Left cardiac atrium (tissue), 4 donors: ENCODE results near the gene TMEM8B. TPM values are rescaled to one million over a fixed set of nuclear protein-coding genes. Genes with fewer than 3 reads are reported as not detected.

Source experiments
- ATAC-seq, 2 donors: fragments of 200-7000 bp; cut with Tn5 transposase; one replicate each; pipeline ENCODE4 v1.9.1; 2020; ENCODE audit warnings: mild to moderate bottlenecking in 2 of 2, moderate library complexity in 2 of 2
- DNase-seq: peaks from one replicate; pipeline ENCODE4 v3.0.0-alpha.2; 2020
- intact Hi-C, 2 donors: fragments of 100-400 bp; cut with DNase I; formaldehyde crosslinking; loops; one replicate each; pipeline versions ENCODE4 v1.14.1 to v1.15.1; 2022 to 2023
- total RNA-seq, 2 donors: library from RNA; stranded (reverse); fragmentation: NEBNext Ultra II Directional; extraction: Animal tissue kit (Norgen Biotek cat#: 25700); gene quantifications; one replicate each; pipeline ENCODE4 v1.2.1, GENCODE V29; 2021
- donor health status: DM: no; HTN: yes; CAD: no.
- donor health status: DM: no; HTN: yes; CAD: no; lungs with severe emphysema.
- donor health status: DM: yes; HTN: yes; CAD: no.
- donor health status: Dilated cardiomyopathy.

TMEM8B gene
- total RNA-seq, 2 donors from 2014 or later: 14.7 to 15.6 TPM

DNA sequence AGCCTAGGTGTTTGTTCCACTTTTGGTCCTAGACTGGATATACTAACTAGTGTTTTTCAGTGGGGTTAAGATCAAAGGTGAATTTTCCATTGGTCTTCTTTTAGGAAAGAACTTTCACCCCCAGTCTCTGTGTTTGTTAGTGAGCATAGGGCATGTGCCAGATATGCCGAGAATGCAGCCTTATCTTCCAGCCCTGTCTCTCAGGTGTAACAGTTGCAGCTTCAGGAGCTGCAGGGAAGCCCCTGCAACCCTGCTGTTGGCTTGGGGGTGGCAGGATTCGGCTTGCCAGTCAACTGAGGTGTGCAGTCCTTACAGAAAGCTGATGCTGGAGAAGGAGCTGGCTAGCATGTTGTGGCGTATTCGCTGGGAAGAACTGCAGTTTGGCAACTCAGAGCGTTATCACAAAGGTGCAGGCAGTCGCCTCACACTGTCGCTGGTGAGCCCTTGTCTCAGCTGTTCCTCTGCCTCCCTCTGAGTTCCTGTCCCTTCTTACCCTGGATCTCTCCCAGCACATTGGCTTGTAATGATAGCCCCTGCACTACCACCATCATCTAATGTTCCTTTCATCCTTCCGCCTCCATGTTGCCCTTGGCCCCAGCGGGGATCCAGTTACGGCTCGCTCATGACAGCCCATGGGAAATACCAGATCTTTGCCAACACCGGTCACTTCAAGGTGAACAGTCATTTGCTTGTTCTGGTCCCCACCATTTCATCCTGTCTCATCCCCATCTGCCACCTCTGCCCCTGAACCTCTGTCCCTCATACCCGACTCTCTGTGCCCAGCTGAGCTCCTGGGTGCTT lies 27.5 kb upstream of the TMEM8B start:
- no peak for ATAC-seq

DNA sequence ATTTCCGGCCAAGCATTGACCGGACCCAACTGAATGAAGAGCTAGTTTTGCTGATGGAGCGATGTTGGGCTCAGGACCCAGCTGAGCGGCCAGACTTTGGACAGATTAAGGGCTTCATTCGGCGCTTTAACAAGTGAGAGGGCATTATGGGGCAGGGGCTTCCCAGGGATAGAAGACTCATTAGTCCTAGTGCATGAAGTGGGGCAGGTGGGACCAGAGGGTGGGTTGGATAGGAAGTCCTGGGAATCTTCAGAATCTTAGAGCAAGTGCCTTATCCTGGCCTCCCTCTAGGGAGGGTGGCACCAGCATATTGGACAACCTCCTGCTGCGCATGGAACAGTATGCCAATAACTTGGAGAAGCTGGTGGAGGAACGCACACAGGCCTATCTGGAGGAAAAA lies 22.9 kb upstream of the TMEM8B start:
- ATAC-seq: no peak
- intact Hi-C loops: no loop called here
- no peak for DNase-seq

More for the DNA sequence above, 27.5 kb upstream of the TMEM8B start:
- intact Hi-C loops: no loop called here
- DNase-seq: no peak

DNA sequence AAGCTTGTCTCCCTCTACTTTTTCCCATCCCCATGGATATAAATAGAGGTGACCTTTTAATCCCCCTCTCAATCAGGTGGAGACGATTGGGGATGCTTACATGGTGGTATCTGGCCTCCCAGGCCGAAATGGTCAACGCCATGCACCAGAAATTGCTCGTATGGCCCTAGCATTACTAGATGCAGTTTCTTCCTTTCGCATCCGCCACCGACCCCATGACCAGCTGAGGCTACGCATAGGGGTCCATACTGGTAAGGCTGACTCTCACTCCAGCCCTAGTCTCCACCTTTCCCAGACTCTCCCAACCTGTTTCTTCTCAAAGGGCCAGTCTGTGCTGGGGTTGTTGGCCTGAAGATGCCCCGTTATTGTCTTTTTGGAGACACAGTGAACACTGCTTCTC lies 20.6 kb upstream of the TMEM8B start:
- no peak for ATAC-seq
- intact Hi-C loops: no loop called here

DNA sequence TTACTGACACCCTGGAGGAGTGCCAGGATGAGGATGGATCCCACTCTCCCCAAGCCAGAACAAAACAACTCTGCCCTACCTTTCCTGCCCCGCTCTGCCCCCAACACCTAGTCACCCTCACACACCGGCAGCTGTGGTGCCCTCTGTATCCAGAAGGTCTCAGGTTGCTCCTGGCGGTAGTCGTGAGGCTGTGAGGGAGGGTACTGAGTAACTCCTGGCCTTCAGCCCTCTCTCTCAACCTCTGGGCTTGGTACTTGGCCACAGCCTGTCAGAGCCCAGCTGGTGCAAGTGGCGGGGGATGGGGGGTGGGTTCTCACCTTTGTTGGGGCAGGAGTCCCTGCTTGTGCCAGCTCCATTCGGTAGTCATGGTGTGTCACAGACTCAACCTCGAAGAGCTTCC lies 18.9 kb upstream of the TMEM8B start:
- intact Hi-C loops: no loop called here
- ATAC-seq (no peak), DNase-seq (no peak)

More for the DNA sequence above, 20.6 kb upstream of the TMEM8B start:
- no peak for DNase-seq

DNA sequence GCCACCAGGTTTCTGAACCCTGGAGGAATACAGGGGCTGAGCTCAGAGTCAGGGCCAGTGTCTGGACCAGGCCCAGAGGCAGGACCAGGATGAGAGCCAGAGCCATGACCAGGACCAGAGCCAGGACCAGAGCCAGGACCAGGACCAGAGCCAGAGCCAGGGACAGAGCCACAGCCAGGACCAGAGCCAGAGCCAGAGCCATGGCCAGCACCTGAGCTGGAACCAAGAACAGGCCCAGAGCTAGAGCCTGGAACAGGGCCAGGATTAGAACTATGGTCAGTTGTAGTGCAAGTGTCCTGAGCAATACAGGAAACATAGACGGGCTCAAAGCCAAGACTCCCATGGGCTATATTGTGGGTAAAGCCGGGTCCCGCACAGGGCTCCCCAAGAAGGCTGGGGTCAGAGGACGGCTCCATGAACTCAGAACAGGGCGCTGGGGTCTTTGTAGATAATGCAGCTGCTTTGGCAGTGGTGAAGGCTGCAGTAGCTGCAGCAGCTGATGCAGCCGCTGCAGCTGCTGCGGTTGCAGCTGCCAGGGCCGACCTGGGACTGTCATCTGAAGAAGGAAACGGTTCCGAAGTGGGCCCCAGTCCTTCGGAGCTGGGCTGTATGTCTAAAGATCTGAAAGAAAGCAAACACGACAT lies 17.5 kb upstream of the TMEM8B start:
- ATAC-seq (no peak), DNase-seq (no peak)
- intact Hi-C loops: no loop called here

DNA sequence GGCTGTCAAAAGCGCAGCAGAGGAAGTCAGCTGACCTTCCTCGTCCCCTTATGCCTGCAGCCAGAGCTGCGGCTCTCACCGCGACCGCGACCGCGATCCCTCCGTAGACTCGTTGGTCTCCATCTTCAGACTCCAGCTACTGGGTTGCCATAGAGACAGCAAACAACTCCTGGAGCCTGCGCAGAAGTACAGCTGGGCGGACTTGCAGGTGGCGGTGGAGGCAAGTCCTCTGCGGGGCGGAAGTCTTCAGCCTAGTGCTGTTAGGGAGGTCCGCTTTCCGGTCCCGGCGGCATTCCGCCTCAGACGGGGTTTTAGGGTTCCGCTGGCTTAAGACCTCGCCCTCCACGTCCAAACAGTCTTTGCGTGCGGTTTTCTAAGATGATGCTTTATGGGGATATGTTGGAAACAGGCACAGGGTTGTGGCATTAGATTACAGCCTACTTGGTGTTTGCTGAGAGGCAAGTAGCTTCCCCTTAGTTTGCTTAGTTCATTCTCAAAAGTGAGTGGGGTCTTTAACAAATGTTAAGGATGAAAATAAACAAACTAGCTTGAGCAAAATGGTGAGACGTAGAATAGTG lies 16.9 kb upstream of the TMEM8B start, which contains the start of gene SPAG8:
SPAG8 (minus strand) TSS at position 238 of the 578 bp plus-strand sequence; CDS start at position 123, 115 bp downstream.
- intact Hi-C loops: no loop called here

DNA sequence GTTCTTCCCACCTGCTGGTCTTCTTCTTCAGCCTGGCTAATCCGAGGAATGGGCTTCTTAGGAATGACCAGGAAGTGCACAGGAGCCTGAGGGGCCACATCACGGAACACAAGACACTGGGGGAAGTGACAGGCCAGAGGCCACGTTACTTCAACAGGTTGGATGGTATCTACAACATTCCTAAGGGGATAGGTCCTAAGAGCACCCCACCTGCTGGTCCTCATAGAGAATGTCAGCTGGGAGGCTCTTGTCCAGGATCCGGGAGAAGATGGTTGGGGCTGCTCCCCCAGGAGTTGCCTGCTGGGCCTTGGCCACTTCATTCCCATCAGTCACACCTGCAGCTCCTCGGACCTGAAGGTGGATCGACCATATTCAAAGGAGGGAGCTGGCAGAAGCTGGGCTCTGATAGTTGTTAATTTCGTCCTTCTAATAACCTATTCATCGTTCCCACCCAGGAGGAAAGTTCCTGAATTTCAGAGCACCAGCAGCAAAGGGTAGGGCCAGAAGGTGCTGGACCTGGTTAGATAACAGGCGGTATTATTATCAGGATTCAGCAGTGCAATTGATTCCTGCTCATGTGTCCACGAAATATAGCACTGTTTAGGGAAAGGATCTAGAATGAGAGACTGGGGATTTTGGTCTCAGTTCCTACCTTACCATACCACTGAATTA lies 15.5 kb upstream of the TMEM8B start:
- no peak for DNase-seq
- intact Hi-C loops: loop anchor here in 1 of 2 donors (2.0 kb wide), 1 partner anchor 15 kb away; the partner anchor contains the start of genes FAM221B and TMEM8B
- ATAC-seq: no peak

More for the DNA sequence above, 16.9 kb upstream of the TMEM8B start, which contains the start of gene SPAG8:
- DNase-seq (peak; percentile 96), ATAC-seq (peak; percentile 69 to 72)

DNA sequence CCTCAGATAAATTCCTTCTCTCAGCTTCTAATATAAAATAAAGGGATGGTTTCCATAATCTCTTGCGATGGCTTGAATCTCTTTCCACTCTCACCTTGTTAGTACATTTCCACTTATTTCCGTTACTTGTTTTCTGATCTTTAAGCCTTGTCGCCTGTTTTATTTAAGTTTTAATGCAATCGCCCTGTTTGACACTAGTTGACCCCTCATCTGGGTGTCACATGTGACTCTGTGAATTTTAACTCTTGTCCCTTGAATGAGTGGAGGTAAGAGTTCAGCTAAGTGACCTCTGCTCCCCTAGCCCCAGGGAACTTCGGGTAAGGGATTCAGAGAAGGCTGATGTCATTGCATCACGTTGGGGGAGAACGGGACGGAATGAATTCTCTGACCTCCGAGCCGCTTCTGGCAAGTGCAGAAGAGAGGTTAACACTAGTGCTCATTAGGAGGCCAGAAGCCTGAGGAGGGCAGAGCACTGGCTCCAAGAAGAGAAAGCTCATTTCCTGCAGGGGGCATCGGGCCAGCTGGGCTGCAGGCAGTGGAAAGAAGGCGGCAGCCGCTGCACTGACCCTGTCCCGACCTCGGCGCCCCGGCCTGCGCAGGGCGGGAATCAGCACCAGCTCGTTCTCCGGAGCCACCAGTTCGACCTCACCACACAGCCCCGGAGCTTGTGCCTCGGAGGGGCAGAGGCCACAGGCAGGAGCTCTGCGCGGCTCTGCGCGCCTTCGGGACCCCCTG lies 14.8 kb upstream of the TMEM8B start:
- intact Hi-C loops: loop anchor here in 1 of 2 donors (2.0 kb wide), 1 partner anchor 15 kb away; the partner anchor contains the start of genes FAM221B and TMEM8B
- ATAC-seq (peak; percentile 56 to 64), DNase-seq (peak; percentile 86)

GRCh38 chr9:35814841-35815543 lies 14.0 kb upstream of the TMEM8B start, which contains the start of gene HINT2:
Gene HINT2, minus strand, starts transcription at chr9:35815042. Its CDS starts 63 bp downstream, at chr9:35814979.
- ATAC-seq (peak; percentile 94 to 96), DNase-seq (peak; percentile 96)
- intact Hi-C loops: loop anchor here in 1 of 2 donors (2.0 kb wide), 1 partner anchor 14 kb away; the partner anchor contains the start of genes FAM221B and TMEM8B

GRCh38 chr9:35816708-35817107 lies 12.3 kb upstream of the TMEM8B start:
- ATAC-seq: no peak
- intact Hi-C loops: no loop called here
- no peak for DNase-seq

DNA sequence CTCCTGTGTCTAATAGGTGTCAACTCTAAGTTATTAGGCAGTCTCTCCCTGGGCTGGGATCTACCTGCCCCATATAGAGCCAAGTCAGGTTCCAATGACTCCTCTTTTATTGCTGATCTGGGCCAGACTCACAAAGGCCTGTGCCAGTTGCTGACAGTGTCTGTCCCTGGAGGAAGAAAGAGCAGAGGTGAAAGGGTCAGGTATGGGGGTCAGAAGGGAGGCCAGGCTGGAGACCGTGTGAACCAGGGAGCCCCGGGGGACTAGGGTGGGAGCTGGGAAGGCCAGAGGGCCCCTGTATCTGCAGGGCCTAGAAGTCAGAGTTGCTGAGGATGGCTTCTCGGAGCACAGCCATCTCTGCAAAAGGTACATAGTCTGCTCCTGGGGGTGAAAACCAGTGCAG lies 10.7 kb upstream of the TMEM8B start:
- intact Hi-C loops: no loop called here
- DNase-seq (no peak), ATAC-seq (no peak)

- ATAC-seq (no peak), DNase-seq (no peak)
- intact Hi-C loops: no loop called here
Measured at GRCh38 chr9:35820076-35820475, 9.0 kb upstream of the TMEM8B start.

- DNase-seq: no peak
- ATAC-seq: no peak
- intact Hi-C loops: no loop called here
Measured at GRCh38 chr9:35822926-35823325, 6.1 kb upstream of the TMEM8B start.

DNA sequence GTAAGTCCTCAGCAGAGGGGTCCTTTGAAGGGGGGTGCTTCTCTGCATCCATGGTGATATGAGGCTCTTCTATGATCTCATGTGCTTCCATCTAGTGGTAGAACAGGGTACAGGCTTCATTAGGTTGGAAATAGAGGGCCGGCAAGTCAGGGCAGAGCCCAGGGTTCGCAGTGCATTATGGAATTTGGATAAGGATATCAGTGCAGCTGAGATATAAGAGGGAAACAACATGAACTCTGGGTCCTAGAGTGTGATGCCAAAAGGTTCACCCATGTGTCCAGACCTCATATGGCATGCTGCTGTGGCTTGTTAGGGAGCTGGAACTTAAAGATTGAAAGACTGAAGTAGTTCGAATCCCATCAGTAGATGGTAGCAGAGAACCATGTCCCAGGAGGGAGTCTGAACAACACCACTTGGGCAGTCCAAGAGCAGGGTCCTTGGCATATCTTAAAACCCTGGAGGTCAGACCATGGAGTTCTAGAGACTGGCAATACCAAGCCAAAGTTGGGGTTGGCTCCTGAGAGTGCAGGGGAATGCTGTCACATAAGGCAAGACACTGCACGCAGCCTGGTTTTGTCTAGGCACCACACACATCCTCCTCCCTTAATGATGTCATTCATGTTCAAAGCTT lies 2.8 kb upstream of the TMEM8B start:
- ATAC-seq (peak; percentile 25 to 48), DNase-seq (peak; percentile 40)
- intact Hi-C loops: loop anchor here (2.0 to 5.0 kb wide), 3 partner anchors 34 to 57 kb away; partner anchors contain the start of gene NPR2 (in 1 of the 2)

DNA sequence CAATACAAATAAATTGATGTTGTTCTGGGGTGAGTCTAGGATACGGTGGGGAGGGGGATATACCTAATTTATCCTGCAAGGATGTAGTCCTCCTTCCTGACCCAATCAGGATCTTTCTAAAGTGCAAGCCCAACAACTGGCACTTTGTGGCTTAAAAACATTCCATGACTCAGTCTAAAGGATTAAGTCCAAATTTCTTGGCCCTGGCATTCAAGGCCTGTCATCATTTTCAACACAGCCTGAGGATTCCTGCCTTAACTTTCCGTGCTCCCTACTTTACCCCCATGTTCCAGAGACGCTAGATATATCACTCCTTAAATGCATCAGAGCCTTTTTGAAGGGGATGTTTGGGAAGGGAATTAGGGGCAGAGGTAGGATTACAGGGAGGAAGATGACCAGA lies 1.5 kb upstream of the TMEM8B start:
- intact Hi-C loops: loop anchor here (2.0 to 5.0 kb wide), 3 partner anchors 35 to 55 kb away; partner anchors contain the start of gene NPR2 (in 1 of the 2)
- DNase-seq: no peak

GRCh38 chr9:35828716-35829083 lies 328 bp upstream of the TMEM8B start, which contains the start of gene FAM221B:
Gene FAM221B, minus strand, starts transcription at chr9:35828732. Its CDS starts 2,571 bp downstream, at chr9:35826161.
- intact Hi-C loops: loop anchor here (2.0 to 5.0 kb wide), 3 partner anchors 14 to 54 kb away; partner anchors contain the start of genes HINT2 (in 1 of the 2) and NPR2 (in 1 of the 2)
- ATAC-seq (no peak), DNase-seq (peak; percentile 51)

More for the DNA sequence above, 1.5 kb upstream of the TMEM8B start:
- no peak for ATAC-seq

GRCh38 chr9:35829764-35830096 lies 702 bp downstream of the TMEM8B start:
- intact Hi-C loops: loop anchor here (2.0 to 5.0 kb wide), 3 partner anchors 15 to 53 kb away; partner anchors contain the start of genes HINT2 (in 1 of the 2) and NPR2 (in 1 of the 2)
- no peak for ATAC-seq
- DNase-seq: no peak
